Mucosa of rectum (tissue), 2 donors: ENCODE measurements around the gene ARHGAP10.

Experiments used
- H3K27ac ChIP-seq, 2 donors: one replicate each; pipeline ENCODE4 v1.7.0; 2013; ENCODE audit warnings: inconsistent platforms in 2 of 2, low read depth in 2 of 2, low read length in 2 of 2
- H3K27me3 ChIP-seq, 2 donors: one replicate each; pipeline ENCODE4 v1.7.0; 2013; ENCODE audit warnings: low read length in 2 of 2; ENCODE audit not compliant: control insufficient read depth in 2 of 2, insufficient read depth in 2 of 2
- H3K36me3 ChIP-seq, 2 donors: one replicate each; pipeline ENCODE4 v1.7.0; 2013; ENCODE audit warnings: low read length in 2 of 2; ENCODE audit not compliant: control insufficient read depth in 2 of 2, insufficient read depth in 2 of 2
- H3K4me1 ChIP-seq, 2 donors: one replicate each; pipeline ENCODE4 v1.7.0; 2013; ENCODE audit warnings: low read length in 2 of 2, mild to moderate bottlenecking in 1 of 2; ENCODE audit not compliant: control insufficient read depth in 2 of 2, insufficient read depth in 2 of 2
- H3K4me3 ChIP-seq, 2 donors: one replicate each; pipeline ENCODE4 v1.7.0; 2013; ENCODE audit warnings: low read length in 2 of 2
- H3K9ac ChIP-seq, 2 donors: one replicate each; pipeline ENCODE4 v1.7.0; 2013; ENCODE audit warnings: low read length in 2 of 2, low read depth in 1 of 2, mild to moderate bottlenecking in 1 of 2
- H3K9me3 ChIP-seq, 2 donors: one replicate each; pipeline ENCODE4 v1.7.0; 2013; ENCODE audit warnings: low read length in 2 of 2; ENCODE audit not compliant: control insufficient read depth in 2 of 2
- donor health status: healthy.
- donor health status: Normal muscosa, but diverticular disease.

ARHGAP10 gene

DNA sequence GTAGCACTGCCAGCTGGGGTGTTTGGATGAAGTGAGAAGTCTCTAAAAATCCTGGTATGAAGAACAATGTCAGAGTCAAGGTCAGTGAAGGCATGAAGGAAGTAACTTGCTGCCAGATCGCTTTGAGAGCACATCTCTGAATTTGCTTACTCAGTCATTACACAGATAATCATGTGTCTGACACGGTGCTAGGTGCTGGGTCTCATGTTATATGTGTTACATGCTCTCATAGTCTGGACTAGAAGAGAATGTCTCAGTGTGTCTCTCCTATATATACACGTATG is 337.9 kb downstream of the ARHGAP10 start:
- Histone ChIP-seq H3K9me3 (no peaks in the 10 kb centered on the region), H3K9ac (no peak overlapping the region), H3K27ac (no peak overlapping the region), H3K27me3 (no peaks in the 10 kb centered on the region), H3K4me3 (no peak overlapping the region), H3K4me1 (no peaks in the 10 kb centered on the region), H3K36me3 (peaks cover 0 to 3% of the 10 kb centered on the region in 2 donors)

GRCh38 chr4:148071009-148071408 is 339.1 kb downstream of the ARHGAP10 start:
- no peaks in the 10 kb centered on the region for H3K27me3 ChIP-seq
- H3K36me3 ChIP-seq = peaks cover 7 to 9% of the 10 kb centered on the region in 2 donors
- no peaks in the 10 kb centered on the region for H3K4me1 ChIP-seq
- peaks cover 0 to 4% of the 10 kb centered on the region in 2 donors for H3K9me3 ChIP-seq
- H3K27ac ChIP-seq = no peak overlapping the region
- no peak overlapping the region for H3K9ac ChIP-seq
- H3K4me3 ChIP-seq = no peak overlapping the region

GRCh38 chr4:148072789-148073188 is 340.9 kb downstream of the ARHGAP10 start:
- Histone ChIP-seq H3K4me1 (no peaks in the 10 kb centered on the region), H3K27ac (no peak overlapping the region), H3K4me3 (no peak overlapping the region), H3K9me3 (peaks cover 0 to 4% of the 10 kb centered on the region in 2 donors), H3K27me3 (no peaks in the 10 kb centered on the region), H3K36me3 (peaks cover 17 to 18% of the 10 kb centered on the region in 2 donors), H3K9ac (no peak overlapping the region)

GRCh38 chr4:148073349-148073748 is 341.5 kb downstream of the ARHGAP10 start:
- H3K4me3 ChIP-seq = no peak overlapping the region
- no peak overlapping the region for H3K27ac ChIP-seq
- no peaks in the 10 kb centered on the region for H3K4me1 ChIP-seq
- no peak overlapping the region for H3K9ac ChIP-seq
- H3K27me3 ChIP-seq = no peaks in the 10 kb centered on the region
- H3K36me3 ChIP-seq = peaks cover 22 to 23% of the 10 kb centered on the region in 2 donors
- H3K9me3 ChIP-seq = peaks cover 0 to 4% of the 10 kb centered on the region in 2 donors

- Histone ChIP-seq H3K9ac (no peak overlapping the region), H3K4me1 (no peaks in the 10 kb centered on the region), H3K4me3 (no peak overlapping the region), H3K27ac (no peak overlapping the region), H3K27me3 (no peaks in the 10 kb centered on the region), H3K36me3 (peaks cover 24 to 29% of the 10 kb centered on the region in 2 donors), H3K9me3 (peaks cover 0 to 4% of the 10 kb centered on the region in 2 donors)
Measured at GRCh38 chr4:148074462-148074861, 342.6 kb downstream of the ARHGAP10 start.

DNA sequence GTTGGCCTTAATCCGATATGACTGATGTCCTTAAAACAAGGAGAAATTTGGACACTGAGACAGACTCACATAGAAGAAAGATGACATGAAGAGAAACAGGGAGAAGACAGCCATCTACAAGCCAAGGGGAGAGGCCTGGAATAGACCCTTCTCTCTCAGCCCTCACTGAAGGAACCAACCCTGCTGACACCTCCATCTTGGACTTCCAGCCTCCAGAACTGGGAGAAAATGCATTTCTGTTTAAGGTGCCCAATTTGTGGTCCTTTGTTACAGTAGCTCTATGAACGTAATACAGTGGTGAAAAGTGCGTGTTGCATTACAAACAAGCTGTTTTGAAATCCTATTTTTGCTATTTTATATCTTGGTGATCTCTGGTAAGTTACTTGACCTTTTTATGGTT is 343.6 kb downstream of the ARHGAP10 start:
- H3K4me3 ChIP-seq = no peak overlapping the region
- H3K36me3 ChIP-seq = peaks cover 30 to 37% of the 10 kb centered on the region in 2 donors
- H3K27me3 ChIP-seq = no peaks in the 10 kb centered on the region
- no peaks in the 10 kb centered on the region for H3K4me1 ChIP-seq
- H3K9ac ChIP-seq = no peak overlapping the region
- no peak overlapping the region for H3K27ac ChIP-seq
- H3K9me3 ChIP-seq = peaks cover 0 to 4% of the 10 kb centered on the region in 2 donors

- H3K4me1 ChIP-seq = no peaks in the 10 kb centered on the region
- H3K9ac ChIP-seq = no peak overlapping the region
- no peak overlapping the region for H3K27ac ChIP-seq
- H3K27me3 ChIP-seq = no peaks in the 10 kb centered on the region
- H3K9me3 ChIP-seq = peaks cover 0 to 4% of the 10 kb centered on the region in 2 donors
- no peak overlapping the region for H3K4me3 ChIP-seq
- peaks cover 41 to 45% of the 10 kb centered on the region in 2 donors for H3K36me3 ChIP-seq
Measured at GRCh38 chr4:148076964-148077363, 345.1 kb downstream of the ARHGAP10 start.

DNA sequence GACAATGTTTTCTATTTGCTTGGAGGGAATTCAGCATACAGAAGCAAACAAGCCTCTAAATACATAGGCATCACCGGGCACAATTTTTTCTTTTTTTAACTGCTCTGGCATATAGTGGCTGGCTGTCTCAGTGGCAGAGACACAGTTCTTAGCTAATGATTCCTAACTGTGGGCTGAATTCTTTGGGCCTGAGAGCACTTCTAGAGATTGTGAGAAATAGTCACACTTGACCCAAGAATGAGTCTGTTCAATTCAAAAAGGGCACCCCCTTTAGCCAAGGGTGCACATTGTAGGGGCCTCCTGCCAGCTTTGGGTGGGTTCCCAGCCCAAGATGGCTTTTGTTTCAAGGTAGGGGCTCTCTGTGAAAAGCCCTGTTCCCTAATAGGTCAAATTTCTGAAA is 345.7 kb downstream of the ARHGAP10 start:
- H3K4me3 ChIP-seq = no peak overlapping the region
- H3K27ac ChIP-seq = no peak overlapping the region
- peaks cover 41 to 48% of the 10 kb centered on the region in 2 donors for H3K36me3 ChIP-seq
- H3K27me3 ChIP-seq = no peaks in the 10 kb centered on the region
- peaks cover 0 to 4% of the 10 kb centered on the region in 2 donors for H3K9me3 ChIP-seq
- no peaks in the 10 kb centered on the region for H3K4me1 ChIP-seq
- no peak overlapping the region for H3K9ac ChIP-seq

DNA sequence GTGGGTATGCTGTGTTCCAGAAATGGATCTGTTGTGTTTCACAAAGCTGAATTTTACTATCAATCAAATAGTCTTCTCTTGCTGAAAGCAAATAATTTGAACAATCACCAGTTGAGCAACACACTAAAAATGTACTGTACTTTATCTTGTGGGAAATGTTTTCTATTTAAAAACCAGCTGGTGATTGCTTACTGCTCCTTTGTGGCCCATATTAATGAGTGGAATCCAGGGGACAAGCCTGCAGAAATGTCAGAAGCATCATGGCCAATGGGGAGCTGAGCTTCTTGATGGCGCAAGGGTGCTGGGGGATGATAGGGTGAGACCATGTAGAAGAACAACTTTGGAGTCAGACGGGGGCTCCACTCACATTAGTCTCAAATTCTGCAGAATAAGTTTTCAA is 346.2 kb downstream of the ARHGAP10 start:
- Histone ChIP-seq H3K9ac (no peak overlapping the region), H3K4me3 (no peak overlapping the region), H3K4me1 (no peaks in the 10 kb centered on the region), H3K9me3 (peaks cover 0 to 4% of the 10 kb centered on the region in 2 donors), H3K27ac (no peak overlapping the region), H3K36me3 (peaks cover 41 to 48% of the 10 kb centered on the region in 2 donors), H3K27me3 (no peaks in the 10 kb centered on the region)

- no peaks in the 10 kb centered on the region for H3K4me1 ChIP-seq
- H3K27me3 ChIP-seq = no peaks in the 10 kb centered on the region
- H3K36me3 ChIP-seq = peaks cover 38 to 47% of the 10 kb centered on the region in 2 donors
- H3K4me3 ChIP-seq = no peak overlapping the region
- no peak overlapping the region for H3K27ac ChIP-seq
- H3K9ac ChIP-seq = no peak overlapping the region
- peaks cover 0 to 4% of the 10 kb centered on the region in 2 donors for H3K9me3 ChIP-seq
Measured at GRCh38 chr4:148079961-148080360, 348.1 kb downstream of the ARHGAP10 start.

- Histone ChIP-seq H3K27me3 (no peaks in the 10 kb centered on the region), H3K9me3 (no peaks in the 10 kb centered on the region), H3K36me3 (peaks cover 32 to 39% of the 10 kb centered on the region in 2 donors), H3K4me1 (no peaks in the 10 kb centered on the region), H3K9ac (no peak overlapping the region), H3K27ac (no peak overlapping the region), H3K4me3 (no peak overlapping the region)
Measured at GRCh38 chr4:148081267-148081666, 349.4 kb downstream of the ARHGAP10 start.
